Panc1 (cell line): ENCODE data around the gene ELMO1. TPM values are rescaled to one million over a fixed set of nuclear protein-coding genes. Genes with fewer than 3 reads are reported as not detected.

ENCODE experiments used
- ATAC-seq: fragments of 200-7000 bp; cut with Tn5 transposase; 2 replicates; pipeline ENCODE4 v1.9.1; 2020; ENCODE audit warnings: mild to moderate bottlenecking, moderate library complexity
- BruUV-seq: library from RNA; stranded (reverse); fragments of 400-500 nt; replicated peaks from 2 replicates; lab custom pipeline; 2021; lab: Mats Ljungman, UMichigan
- CTCF ChIA-PET: fragments of 300-600 bp; sonication (Branson Sonifier 250); formaldehyde crosslinking; loops from one replicate; lab custom pipeline; 2022; ENCODE audit warnings: antibody characterized with exemption; lab: Charles Lee
- POLR2A ChIA-PET: fragments of 300-600 bp; sonication (Branson Sonifier 250); formaldehyde crosslinking; loops from one replicate; lab custom pipeline; 2022; ENCODE audit warnings: antibody characterized with exemption; lab: Charles Lee
- DNase-seq: peaks from one replicate; pipeline ENCODE4 v3.0.0-alpha.2; 2010; ENCODE audit warnings: low read depth, low spot score
- H3K27ac ChIP-seq: 2 replicates; pipeline ENCODE4 v1.5.1; 2011; ENCODE audit warnings: mild to moderate bottlenecking, low read length, inconsistent platforms
- H3K27me3 ChIP-seq: fragments of 200-500 bp; sonication (Bioruptor generic); 2 replicates; pipeline ENCODE4 v1.6.0; 2014; ENCODE audit warnings: low read length, inconsistent platforms; ENCODE audit not compliant: control insufficient read depth, insufficient read depth
- H3K36me3 ChIP-seq: fragments of 200-500 bp; sonication (Bioruptor generic); 2 replicates; pipeline ENCODE4 v1.5.1; 2014; ENCODE audit warnings: inconsistent platforms, mild to moderate bottlenecking, low read length, moderate library complexity; ENCODE audit not compliant: control insufficient read depth, insufficient read depth
- H3K4me1 ChIP-seq: 2 replicates; pipeline ENCODE4 v1.5.1; 2011; ENCODE audit warnings: inconsistent platforms, mild to moderate bottlenecking, low read length, moderate library complexity; ENCODE audit not compliant: control insufficient read depth, insufficient read depth
- H3K4me3 ChIP-seq, 2 experiments: 2 replicates each; pipeline ENCODE4 v1.5.1; 2011 to 2012; ENCODE audit warnings: low read depth in 2 of 2, low read length in 2 of 2, mild to moderate bottlenecking in 2 of 2, inconsistent platforms in 1 of 2, moderate library complexity in 1 of 2
- H3K9me3 ChIP-seq: fragments of 200-500 bp; sonication (Bioruptor generic); 2 replicates; pipeline ENCODE4 v1.5.1; 2014; ENCODE audit warnings: low read depth, mild to moderate bottlenecking, inconsistent platforms, low read length, moderate library complexity; ENCODE audit not compliant: control insufficient read depth, insufficient read depth
- CTCF ChIP-seq: fragments of 450-650 bp; IDR thresholded peaks from 2 replicates; pipeline ENCODE4 v1.5.1; 2017; ENCODE audit warnings: mild to moderate bottlenecking
- POLR2AphosphoS5 ChIP-seq: IDR thresholded peaks from 2 replicates; pipeline ENCODE4 v1.6.1; 2012; ENCODE audit warnings: mild to moderate bottlenecking, low read depth, low read length, moderate library complexity
- SIN3A ChIP-seq: IDR thresholded peaks from 2 replicates; pipeline ENCODE4 v1.6.1; 2012; ENCODE audit warnings: low read depth, mild to moderate bottlenecking, low read length, moderate library complexity, borderline replicate concordance; ENCODE audit not compliant: insufficient read depth
- TCF7L2 ChIP-seq: IDR thresholded peaks from 2 replicates; pipeline ENCODE4 v1.6.1; 2011; ENCODE audit warnings: mild to moderate bottlenecking, low read depth, low read length, inconsistent platforms
- in situ Hi-C: cut with HindIII; loops from 2 replicates; pipeline ENCODE4 v1.10.0; 2016; ENCODE audit warnings: low sequenced_read_pairs, low pct_unique_long_range_greater_than_20kb
- intact Hi-C: fragments of 100-400 bp; cut with micrococcal nuclease; formaldehyde crosslinking; loops from one replicate; pipeline ENCODE4 v1.10.0; 2022; ENCODE audit not compliant: unreplicated experiment
- total RNA-seq: library from RNA; stranded (reverse); gene quantifications from one replicate; pipeline ENCODE4 v1.2.1, GENCODE V29; 2021; ENCODE audit not compliant: unreplicated experiment
- TF ChIP-seq, protein P1 (sequence below), 2 experiments: IDR thresholded peaks; 2 replicates each; pipeline ENCODE4 v1.6.1; 2011 to 2012; ENCODE audit warnings: low read depth in 2 of 2, control low read depth in 1 of 2, low read length in 1 of 2, mild to moderate bottlenecking in 1 of 2, moderate library complexity in 1 of 2; ENCODE audit not compliant: insufficient read depth in 1 of 2

Gene ELMO1
- total RNA-seq, 1 experiment from 2014 or later, result 0.80 TPM

GRCh38 chr7:37093257-37093656 is 355.4 kb downstream of the ELMO1 start:
- DNase-seq (no peak), ATAC-seq (no peak)
- Histone ChIP-seq H3K36me3 (no peaks in the 10 kb centered on the region), H3K9me3 (no peaks in the 10 kb centered on the region), H3K27ac (no peak overlapping the region), H3K4me1 (no peaks in the 10 kb centered on the region), H3K27me3 (no peaks in the 10 kb centered on the region), H3K4me3 (no peak overlapping the region)
- intact Hi-C loops (no loop called here), in situ Hi-C loops (no loop called here)
- no TSS peak for BruUV-seq
- TF ChIP-seq SIN3A, result no peak
- TF ChIP-seq, protein P1, sequence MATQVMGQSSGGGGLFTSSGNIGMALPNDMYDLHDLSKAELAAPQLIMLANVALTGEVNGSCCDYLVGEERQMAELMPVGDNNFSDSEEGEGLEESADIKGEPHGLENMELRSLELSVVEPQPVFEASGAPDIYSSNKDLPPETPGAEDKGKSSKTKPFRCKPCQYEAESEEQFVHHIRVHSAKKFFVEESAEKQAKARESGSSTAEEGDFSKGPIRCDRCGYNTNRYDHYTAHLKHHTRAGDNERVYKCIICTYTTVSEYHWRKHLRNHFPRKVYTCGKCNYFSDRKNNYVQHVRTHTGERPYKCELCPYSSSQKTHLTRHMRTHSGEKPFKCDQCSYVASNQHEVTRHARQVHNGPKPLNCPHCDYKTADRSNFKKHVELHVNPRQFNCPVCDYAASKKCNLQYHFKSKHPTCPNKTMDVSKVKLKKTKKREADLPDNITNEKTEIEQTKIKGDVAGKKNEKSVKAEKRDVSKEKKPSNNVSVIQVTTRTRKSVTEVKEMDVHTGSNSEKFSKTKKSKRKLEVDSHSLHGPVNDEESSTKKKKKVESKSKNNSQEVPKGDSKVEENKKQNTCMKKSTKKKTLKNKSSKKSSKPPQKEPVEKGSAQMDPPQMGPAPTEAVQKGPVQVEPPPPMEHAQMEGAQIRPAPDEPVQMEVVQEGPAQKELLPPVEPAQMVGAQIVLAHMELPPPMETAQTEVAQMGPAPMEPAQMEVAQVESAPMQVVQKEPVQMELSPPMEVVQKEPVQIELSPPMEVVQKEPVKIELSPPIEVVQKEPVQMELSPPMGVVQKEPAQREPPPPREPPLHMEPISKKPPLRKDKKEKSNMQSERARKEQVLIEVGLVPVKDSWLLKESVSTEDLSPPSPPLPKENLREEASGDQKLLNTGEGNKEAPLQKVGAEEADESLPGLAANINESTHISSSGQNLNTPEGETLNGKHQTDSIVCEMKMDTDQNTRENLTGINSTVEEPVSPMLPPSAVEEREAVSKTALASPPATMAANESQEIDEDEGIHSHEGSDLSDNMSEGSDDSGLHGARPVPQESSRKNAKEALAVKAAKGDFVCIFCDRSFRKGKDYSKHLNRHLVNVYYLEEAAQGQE (IDR thresholded peaks at IDR 0.05; ENCODE audit: insufficient read depth in 1 of 2, low read depth in 2 of 2, low read length in 1 of 2), result no peak
- TF ChIP-seq TCF7L2, result no peak
- no peak for TF ChIP-seq CTCF
- TF ChIP-seq POLR2AphosphoS5, result no peak
- CTCF ChIA-PET, result no interaction called here
- POLR2A ChIA-PET, result no interaction called here

- ChIA-PET POLR2A (no interaction called here), CTCF (no interaction called here)
These were observed 356.1 kb downstream of the ELMO1 start for GRCh38 chr7:37092548-37092947.

More at GRCh38 chr7:37092548-37092947, 356.1 kb downstream of the ELMO1 start:
- ATAC-seq (no peak), DNase-seq (no peak)
- Histone ChIP-seq H3K27ac (no peak overlapping the region), H3K9me3 (no peaks in the 10 kb centered on the region), H3K27me3 (no peaks in the 10 kb centered on the region), H3K4me1 (no peaks in the 10 kb centered on the region), H3K36me3 (no peaks in the 10 kb centered on the region), H3K4me3 (no peak overlapping the region)
- no TSS peak for BruUV-seq
- in situ Hi-C loops (no loop called here), intact Hi-C loops (no loop called here)
- TF ChIP-seq CTCF, result no peak
- no peak for TF ChIP-seq SIN3A
